ENCODE measurements around the gene MACROD2.

The MACROD2 gene

DNA sequence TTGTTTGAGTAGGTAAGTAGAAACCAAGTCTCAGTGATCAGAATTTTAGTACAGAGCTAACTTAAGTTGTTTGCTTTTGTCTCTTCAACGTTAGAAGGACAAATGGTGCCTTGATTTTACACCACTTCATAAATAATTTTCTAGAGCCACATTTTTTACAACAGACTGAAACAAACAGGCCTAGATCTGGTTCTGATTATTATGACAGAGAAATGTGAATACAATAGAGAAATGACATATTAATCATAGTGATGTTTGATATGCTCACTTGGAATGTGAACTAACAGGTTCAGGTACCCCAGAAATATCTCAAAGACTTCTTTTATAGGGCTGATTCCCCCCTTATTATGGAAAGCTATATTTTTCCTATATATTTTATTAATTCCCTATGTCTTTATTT lies 1817.4 kb downstream of the MACROD2 start:
- no peak for DNase-seq

DNA sequence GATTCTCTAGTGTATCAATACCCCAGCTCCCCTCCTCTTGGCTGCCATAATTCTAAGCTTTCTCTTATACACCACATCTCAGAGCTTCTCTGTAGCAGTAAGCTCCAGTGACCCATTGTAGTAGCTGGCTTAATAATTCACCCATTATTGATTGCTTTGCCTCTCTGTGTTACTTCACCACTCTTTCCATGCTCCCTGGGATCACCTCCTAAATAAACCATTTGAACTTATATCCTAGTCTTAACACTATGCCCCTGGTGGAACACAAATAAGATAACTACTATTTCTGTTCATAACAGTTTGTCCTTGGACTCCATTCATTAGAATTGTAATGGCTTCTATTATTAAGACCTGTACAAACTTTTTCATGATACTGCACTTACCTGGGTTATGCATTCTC lies 1819.0 kb downstream of the MACROD2 start:
- no peak for DNase-seq

DNA sequence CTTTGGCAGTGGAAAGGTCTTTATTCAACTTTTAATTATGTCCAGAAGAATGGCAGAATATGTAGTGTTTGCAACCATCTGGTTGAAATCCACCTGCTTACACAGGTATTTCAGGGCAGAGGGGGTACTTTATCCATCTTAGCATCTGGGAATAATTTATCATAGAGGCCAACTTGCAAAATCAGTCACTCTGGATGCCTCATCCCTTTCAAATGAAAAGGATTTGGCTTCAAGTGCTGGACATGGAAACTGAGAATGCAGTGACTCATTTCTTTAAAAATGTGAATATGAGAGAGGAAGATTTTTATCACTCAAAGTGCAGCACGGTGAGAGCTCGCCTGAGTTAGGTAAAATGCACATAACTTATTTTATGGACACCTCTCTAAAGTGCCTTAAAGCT lies 1819.6 kb downstream of the MACROD2 start:
- DNase-seq: no peak

DNA sequence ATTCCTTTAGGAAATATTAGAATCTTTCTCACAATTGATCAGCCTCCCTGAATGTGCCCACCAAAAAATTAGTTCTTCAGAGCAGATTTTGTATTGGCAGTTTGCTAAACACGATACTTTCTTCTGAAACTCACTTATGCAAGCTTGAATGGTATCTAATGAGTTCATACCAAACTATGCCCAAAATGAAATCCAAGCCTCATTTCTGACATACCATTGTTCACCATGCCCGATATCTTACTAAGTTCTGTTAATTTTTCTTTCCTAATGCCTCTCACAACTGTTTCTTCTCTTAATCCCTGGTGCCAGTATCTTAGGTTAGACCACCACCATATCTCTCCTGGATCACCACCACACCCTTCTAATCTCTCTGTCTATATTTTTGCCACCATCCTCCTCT lies 1822.0 kb downstream of the MACROD2 start:
- no peak for DNase-seq

DNA sequence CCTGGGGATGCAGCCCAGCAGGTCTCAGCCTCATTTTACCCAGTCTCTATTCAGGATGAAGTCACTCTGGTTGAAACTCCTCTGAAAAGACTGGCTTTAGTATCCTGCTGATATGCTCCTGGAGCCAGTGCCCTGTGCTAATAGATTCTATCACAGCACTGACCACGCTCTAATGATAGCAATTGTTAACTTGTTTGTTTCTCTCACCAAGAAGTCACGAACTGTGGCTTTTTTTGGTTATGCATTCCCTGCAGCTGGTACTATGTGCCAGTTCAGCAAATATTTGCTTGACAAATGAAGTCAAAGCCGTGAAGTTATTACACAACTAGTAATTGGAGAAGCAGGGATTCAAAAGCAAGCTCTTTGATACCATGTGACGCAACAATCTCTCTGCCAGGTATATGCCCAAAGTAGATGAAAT lies 1823.3 kb downstream of the MACROD2 start:
- DNase-seq: no peak

DNA sequence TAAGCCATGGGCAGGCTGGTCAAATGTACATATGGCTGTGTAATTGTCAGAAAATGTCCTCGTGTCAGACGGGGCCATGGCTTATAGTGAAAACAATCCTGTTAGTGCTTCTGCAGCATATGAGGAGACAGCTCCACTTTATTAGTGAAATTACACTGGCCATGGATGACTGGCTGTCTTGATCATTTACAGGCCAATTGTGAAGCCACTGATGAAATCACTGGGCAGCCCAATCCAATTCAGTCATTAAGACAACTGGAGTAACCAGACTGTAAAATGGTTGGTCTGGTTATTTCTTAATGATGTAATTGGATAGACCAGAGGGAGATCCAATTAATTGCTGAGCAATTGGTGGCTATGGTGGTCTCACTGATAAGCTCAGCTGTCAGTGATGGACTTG lies 1828.4 kb downstream of the MACROD2 start:
- DNase-seq: no peak

DNA sequence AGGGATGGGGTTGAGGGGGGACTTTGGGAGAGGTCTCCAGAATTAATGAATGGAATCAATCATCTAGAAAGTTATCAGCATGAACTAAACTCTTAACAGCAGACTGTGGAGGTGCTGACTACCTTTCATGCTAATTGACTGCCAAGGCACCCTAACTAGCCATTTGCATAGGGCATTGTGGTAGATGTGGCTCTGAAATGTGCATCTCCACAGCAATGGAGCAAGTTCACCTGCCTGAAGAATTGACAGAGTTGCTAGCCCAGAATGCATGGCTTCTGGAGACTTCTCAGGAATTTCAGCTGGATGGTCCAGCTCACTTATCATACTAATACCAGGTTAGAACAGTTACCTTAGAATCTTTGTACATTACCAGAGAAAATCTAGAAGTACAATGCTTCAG lies 1832.3 kb downstream of the MACROD2 start:
- no peak for DNase-seq

DNA sequence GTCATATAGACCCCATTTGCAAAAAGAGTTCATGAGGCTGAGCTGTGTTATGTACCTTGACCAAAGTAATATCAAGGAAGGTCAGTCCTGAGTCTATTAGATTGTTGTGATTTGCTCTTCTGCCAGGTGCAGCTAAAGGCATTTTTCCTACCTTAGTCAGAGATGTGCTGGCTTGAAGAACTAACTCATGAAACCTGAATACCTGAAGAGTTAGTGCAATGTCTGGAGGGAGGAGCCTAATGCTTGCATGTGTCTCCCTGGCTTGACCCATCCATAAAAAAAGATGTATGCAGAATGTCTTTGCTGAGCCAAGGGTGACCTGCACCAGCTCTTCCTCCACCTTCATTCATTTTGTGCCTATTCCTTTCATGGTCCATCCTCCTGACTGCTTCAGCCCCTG lies 1835.9 kb downstream of the MACROD2 start:
- DNase-seq: no peak

DNA sequence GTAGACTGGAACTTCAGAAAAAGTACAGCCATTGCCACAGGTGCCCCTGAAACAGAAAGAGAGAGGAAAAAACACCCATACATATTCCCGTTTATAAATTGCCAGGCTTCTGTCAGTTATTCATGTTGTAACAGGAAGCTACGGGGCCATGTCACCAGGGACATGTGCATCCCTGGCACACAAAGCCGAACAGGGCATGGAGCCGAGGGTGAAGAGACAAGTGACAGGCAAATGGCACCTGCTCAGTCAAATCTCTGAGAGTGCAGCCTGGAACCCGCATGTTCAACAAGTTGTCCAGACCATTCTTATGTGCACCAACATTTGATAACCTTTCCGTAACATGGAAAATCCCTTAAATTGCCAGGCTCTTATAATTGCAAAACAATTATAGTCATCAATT lies 1837.2 kb downstream of the MACROD2 start:
- no peak for DNase-seq

DNA sequence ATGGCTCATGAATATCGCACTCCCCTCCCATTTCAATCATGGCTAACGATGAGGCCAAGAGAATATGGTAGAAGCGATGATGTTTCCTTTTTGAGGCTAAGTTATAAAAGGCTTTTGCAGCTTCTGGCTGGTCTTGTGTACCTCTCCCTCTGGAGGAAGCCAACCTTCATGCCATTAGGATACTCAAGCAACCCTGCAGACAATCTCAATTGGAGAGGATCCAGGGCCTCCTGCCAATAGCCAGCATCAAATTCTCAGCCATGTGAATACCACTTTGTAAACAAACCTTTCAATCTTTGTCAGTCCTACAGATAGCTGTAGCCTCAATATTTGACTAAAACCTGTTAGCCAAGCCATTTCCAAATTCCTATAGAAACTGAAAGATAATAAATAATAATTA lies 1839.5 kb downstream of the MACROD2 start:
- DNase-seq: no peak

DNA sequence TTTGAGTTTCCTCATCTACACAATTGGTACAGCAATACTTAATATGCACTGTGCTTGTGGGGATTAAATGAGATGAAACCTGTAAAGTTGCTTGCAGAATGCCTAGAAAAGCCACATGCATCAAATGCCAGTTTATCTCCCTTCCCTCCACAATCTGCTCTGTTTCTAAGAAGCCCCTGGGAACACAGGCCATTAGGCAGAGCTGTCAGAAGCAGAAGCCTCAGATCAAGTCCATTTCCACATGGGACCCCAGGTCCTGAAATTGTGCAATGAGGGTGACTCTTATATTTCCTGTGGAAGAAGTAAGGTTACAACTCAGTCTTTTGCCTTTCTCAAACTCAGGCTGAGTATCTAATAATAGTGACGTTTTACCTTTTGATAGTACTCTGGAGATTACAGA lies 1840.5 kb downstream of the MACROD2 start:
- DNase-seq: no peak

DNA sequence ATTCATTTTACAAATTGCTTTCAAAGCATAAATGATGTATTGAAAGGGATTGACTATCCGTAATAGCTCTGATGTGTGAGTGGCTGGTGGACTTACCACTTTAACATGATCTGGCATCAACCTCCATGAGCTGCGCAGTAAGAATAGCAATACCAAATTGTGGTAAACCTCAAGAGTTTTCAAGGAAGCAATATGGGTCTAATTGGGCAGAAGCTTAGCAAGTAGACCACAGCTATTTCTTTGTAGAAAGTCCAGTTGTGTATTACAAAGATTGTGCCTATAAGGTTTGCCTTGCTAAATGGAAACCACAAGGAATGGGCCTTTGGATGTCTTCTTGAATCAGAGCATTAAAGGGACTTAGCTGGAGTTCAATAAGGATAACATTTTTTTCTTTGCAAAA lies 1841.3 kb downstream of the MACROD2 start:
- DNase-seq: no peak

DNA sequence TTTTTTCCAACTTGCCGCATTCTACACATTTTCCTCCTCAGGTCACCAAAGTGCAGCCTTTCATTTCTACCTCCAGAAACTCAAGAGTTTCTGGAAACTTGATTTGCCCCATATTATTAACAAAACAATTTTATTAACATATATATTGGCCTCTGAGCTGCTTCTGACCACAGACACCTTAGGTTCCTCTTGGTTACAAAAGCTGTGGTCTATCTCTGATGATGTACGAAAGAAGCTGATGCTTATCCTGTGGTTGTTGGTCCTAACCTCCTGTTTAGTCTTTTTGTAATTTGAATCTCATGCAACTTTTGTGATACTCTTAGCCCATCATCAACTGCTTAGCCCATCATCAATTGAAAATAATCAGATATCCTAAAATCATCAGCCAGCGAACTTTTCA lies 1842.2 kb downstream of the MACROD2 start:
- DNase-seq: no peak

DNA sequence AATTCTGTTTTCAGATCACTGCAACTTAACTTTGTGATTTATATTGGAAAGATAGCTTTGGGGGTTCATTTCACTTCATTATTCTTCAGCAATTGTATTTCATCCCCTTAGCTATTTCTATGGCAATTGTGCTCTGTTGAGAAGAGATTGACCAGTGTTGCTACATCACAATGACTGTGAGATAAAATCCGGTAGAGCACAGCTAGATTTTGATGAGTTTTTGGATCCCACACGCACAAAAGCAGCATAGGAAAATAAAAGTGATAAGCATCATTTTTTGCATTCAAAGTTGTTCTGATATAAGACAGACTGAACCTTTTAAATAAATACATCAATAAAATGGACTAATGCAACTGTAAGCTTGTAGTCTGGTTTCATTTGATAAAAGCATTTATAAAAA lies 1843.2 kb downstream of the MACROD2 start:
- no peak for DNase-seq

DNA sequence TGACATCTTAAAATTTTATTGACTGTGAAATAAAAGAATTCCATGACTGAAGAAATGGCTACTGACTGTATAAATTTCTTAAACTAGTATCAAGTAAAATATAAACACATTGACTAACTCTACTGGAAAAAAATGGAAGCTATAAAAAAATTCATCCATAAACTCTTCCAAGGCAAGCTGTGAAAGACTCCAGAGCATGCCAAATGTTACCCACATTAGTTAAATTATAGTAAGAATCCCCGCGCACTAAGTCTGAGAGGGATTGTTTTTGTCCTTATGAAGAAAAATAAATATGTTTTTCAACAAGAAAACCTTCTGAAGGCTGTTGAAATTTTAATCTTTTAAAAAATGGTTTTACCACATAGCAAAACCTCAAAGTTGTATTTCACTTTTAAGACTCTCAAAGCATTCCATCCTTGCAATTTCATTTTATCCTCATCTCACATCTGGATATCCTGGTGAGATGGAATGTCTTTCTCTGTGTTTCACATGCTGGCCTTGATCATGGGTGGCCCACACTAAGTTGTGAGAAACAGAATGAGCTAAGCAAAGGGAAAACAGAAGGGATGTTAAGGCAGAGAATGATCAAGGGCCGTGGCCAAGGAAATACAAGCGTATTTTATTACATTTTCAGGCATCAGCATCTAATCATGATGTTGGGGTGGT lies 1845.5 kb downstream of the MACROD2 start:
- DNase-seq: no peak

DNA sequence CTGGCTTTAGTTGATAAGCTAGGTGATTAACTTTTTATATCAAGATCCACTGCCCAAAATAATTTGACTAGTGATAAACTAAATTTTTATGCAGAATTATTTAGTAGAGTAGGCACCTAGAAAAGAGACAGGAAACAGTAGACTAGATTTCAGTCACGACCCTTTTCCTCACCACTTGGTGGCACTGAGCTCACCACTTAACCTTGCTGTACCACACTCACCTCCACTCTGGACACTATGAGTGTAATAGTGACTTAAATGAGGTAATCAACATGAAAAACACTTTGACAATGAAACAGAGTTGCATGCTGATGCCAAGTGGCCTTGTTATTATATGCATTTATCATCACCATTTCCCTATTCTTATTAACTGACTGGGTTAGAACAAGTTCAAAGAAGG lies 1847.6 kb downstream of the MACROD2 start:
- DNase-seq: no peak

DNA sequence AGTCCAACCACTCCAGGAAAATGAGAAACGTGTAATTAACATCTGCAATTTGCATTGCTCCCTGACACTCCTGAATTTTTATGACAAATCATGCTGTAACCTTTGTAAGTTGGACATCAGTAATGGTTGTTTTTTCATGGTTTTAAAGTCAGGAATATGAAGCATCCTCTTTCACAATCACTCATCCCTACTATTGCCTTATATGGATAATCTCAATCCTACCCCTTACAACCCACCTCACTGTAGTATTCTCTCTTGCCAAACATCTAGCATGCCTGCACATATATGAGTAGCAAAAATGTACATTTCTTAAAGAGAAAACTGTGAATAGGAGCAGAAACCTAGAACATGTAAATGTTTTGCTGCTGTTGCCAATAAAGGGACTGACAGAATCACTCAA lies 1848.5 kb downstream of the MACROD2 start:
- DNase-seq: no peak

DNA sequence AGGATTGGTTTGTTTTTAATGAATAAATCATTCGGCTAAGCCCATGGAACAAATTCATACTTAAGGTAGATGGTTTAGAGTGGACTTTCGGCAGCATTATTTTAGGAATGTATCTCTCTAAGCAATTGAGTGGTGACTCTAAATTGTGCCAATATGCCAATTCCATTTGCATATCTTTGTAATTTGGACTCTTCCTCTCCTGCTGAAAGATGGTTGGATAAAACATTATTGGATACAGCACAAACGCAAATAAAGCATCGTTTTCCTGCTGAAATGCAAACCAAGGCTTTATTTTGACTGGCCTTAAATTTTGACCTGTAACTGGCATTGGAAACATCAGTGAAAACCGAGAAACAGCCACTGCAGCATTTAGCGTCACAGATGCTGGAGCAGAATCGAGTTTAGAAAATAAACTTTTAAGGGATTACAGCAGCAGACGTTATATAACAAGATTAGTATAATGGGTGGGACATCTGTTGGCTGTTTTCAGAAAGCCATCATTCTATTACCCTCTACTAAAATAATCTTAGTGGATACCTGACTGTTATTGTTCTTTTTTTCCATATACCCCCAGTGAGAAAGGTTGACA lies 1852.0 kb downstream of the MACROD2 start:
- no peak for DNase-seq

DNA sequence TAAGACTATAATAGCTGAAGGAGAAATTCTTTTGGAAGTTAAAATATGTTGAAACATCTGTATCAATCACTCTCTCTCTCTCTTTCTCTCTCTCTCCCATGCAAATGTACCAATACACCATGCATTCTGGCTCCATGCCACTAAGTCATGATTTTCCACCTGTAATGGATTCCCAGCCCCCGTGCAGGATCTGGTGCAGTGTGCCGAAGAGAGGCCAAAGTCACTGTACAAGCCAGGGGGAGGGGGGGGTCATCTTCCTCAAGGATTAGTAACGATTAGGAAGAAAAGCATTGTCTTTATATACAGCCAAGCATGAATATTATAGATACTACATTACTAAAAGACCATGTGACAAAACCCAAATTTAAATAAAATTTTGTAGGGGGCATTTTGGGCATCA lies 1852.8 kb downstream of the MACROD2 start:
- DNase-seq: no peak

DNA sequence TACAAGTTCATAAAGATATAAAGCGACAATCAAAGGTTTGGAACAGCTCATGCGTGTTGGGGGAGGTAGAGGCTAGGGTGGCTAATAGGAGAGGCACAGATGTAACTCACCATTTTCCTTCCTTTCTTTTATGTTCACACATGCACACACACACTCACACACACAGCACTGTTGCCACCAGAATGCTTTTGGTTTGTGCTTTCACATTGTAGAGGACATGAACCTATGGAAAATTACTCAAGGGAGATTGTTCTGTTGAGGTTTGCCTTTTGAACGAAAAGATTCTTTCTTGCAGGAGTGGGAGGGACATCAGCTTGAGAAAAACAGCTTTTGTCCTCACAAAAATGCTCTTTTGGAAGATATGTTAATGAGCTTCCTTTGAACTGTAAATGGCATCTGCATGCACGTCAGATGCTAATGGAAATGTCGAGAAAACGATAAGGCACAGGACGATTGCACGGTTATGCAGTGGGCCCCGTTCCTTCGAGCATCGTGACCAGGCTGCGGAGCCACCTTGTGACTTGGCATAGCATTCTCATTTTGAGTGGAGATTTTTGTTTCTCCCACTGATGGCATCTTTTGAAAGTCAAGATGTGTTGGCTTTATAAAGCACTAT lies 1853.8 kb downstream of the MACROD2 start:
- DNase-seq: no peak

DNA sequence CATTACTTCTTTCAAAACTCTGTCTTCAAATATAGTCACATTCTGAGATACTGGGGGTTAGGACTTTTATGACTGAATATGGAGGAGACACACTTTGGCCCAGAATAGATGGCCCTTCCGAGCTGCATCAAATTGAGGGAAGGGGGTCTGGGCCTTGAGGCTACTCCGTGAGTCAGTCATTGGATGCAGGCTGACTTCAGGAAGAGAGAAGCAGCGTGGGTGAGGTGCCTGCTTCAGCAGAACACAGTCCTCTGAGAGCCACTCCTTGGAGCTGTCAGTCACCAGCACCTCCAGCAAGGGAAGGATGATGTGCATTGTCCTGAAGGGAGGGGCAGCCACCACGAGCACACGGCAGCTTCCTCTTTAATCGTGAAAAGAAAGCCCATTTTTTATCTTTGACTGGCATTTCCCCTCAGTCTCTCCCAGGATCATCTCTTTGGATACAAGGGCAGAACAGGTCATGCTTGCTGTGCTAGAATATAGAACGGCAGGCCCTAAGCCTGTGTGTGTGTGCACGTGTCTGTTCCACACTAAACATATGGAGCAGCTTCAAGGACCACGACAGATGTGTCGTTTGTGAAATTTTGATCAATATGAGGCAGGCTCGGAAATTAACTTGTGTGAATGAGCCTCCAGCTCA lies 1856.4 kb downstream of the MACROD2 start:
- DNase-seq: no peak

DNA sequence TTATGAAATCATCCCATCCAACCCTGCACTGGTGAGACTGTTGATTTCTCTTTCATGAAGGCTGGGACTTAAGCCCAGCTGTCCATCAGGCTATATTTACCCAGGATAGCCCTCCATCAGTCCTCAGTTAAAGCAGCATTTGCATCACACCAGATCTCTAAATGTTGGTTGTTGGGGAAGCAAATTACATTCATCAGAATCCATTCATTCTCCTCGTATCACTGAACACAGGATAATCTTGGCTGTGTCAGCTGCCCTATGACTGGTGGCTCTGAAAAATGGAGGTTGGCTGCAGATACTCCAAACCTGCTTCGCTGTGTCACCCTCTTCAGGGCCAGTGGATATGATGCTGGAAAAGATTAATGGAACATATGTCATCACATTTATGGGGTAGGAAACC lies 1859.6 kb downstream of the MACROD2 start:
- DNase-seq: no peak

DNA sequence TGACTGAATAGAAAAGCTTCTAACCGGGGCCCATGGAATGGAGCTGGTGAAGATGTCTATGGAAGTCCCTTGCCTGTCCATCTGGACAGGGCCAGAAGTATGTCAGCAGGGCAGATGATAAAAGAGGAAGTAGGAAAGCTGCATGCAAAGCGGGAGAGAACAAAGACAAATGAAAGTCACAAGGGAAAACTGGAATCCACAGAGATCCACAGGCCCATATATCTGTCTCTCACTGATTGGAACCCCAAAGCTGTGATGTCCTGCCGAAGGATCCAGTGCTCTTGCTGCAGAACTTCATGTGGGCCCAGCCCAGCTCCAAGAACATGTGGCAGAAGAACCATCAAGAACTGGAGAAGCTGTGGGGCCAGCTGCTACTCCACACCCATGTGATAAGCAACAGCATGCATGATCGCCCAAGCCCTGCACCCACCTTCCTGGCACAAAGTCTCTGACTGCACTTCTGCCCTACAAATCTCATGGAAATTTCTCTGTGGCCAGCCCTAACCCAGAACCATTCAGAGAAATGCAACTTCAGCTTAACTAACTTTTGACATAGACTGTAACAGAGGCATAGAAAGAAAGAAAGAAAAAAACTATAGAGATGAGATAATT lies 1862.0 kb downstream of the MACROD2 start:
- DNase-seq: no peak

DNA sequence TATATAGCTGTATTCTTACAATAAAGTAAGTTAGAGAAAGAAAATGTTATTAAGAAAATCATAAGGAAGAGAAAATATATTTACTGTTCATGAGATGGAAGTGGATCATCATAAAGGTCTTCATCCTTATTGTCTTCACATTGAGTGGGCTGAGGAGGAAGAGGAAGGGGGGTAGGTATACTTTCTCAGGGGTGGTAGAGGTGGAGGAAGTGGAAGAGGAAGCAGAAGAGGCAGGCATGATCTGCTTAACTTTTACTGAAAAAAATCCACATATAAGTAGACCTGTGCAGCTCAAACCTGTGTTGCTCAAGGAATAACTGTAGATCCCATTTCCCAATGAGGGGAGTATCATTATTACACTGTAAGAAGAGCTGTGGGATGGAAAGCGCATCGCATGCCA lies 1863.7 kb downstream of the MACROD2 start:
- no peak for DNase-seq
